ENCODE results near the gene DGCR6L. TPM values are rescaled to one million over a fixed set of nuclear protein-coding genes. Genes with fewer than 3 reads are reported as not detected.
"Not testable (repeated sequence)": the region's sequence is repeated elsewhere in the genome, so short reads cannot be mapped to it uniquely, and the experiment has no call there.

The DGCR6L gene
- total and polyA plus RNA-seq, 7 experiments from 2014 or later, result 29.4 to 158 (median 43.8) TPM

- no peaks in the 10 kb centered on the region for H3K27me3 ChIP-seq (ENCODE audit: control insufficient read depth in 2 of 2, insufficient read depth in 2 of 2, low read length in 2 of 2)
- ChIA-PET POLR2A (no interaction called here), CTCF (interaction anchor here (0.8 kb wide), 1 partner anchor 22 kb away, joined by 5 read pairs; no protein-coding TSS in a partner anchor)
- no peaks in the 10 kb centered on the region for H3K4me1 ChIP-seq (ENCODE audit: control insufficient read depth in 2 of 2, insufficient read depth in 2 of 2, low read length in 2 of 2)
- H3K9me3 ChIP-seq (ENCODE audit: control insufficient read depth in 2 of 3, low read length in 3 of 3), result no peaks in the 10 kb centered on the region
- H3K4me3 ChIP-seq (ENCODE audit: low read length), result no peak overlapping the region
- no peak for ATAC-seq
- no peaks in the 10 kb centered on the region for H3K36me3 ChIP-seq (ENCODE audit: control insufficient read depth in 2 of 3, insufficient read depth in 3 of 3, low read length in 3 of 3)
- Mint-ChIP-seq H3K27me3 (peaks cover 0 to 2% (median 0%) of the 10 kb centered on the region in 5 donors), H3K36me3 (no peaks in the 10 kb centered on the region), H3K9me3 (no peaks in the 10 kb centered on the region), H3K27ac (no peak overlapping the region), H3K4me1 (no peaks in the 10 kb centered on the region), H3K4me3 (no peak overlapping the region)
- DNase-seq, result no peak
- no peak overlapping the region for H3K27ac ChIP-seq (ENCODE audit: low read depth, low read length)
- intact Hi-C loops (cut with micrococcal nuclease), result loop anchor here in 1 of 2 donors (10.0 kb wide), 2 partner anchors 307 to 413 kb away; no protein-coding TSS in a partner anchor
Observed at GRCh38 chr22:20292108-20292507, 27.8 kb downstream of the DGCR6L start.

- Histone ChIP-seq H3K27ac (ENCODE audit: low read depth, low read length) (no peak overlapping the region), H3K4me1 (ENCODE audit: control insufficient read depth in 2 of 2, insufficient read depth in 2 of 2, low read length in 2 of 2) (no peaks in the 10 kb centered on the region), H3K4me3 (ENCODE audit: low read length) (no peak overlapping the region), H3K27me3 (ENCODE audit: control insufficient read depth in 2 of 2, insufficient read depth in 2 of 2, low read length in 2 of 2) (no peaks in the 10 kb centered on the region), H3K9me3 (ENCODE audit: control insufficient read depth in 2 of 3, low read length in 3 of 3) (no peaks in the 10 kb centered on the region), H3K36me3 (ENCODE audit: control insufficient read depth in 2 of 3, insufficient read depth in 3 of 3, low read length in 3 of 3) (no peaks in the 10 kb centered on the region)
- Mint-ChIP-seq H3K4me1 (no peaks in the 10 kb centered on the region), H3K27ac (no peak overlapping the region), H3K9me3 (peaks cover 0 to 1% (median 0%) of the 10 kb centered on the region in 11 donors), H3K36me3 (no peaks in the 10 kb centered on the region), H3K4me3 (no peak overlapping the region), H3K27me3 (peaks cover 0 to 2% (median 0%) of the 10 kb centered on the region in 5 donors)
- intact Hi-C loops (cut with micrococcal nuclease), result loop anchor here in 1 of 2 donors (10.0 kb wide), 2 partner anchors 307 to 413 kb away; no protein-coding TSS in a partner anchor
- no peak for ATAC-seq
- no peak for DNase-seq
- ChIA-PET POLR2A (no interaction called here), CTCF (no interaction called here)
Observed at GRCh38 chr22:20291604-20292063, 28.2 kb downstream of the DGCR6L start.

GRCh38 chr22:20291249-20291586 lies 28.6 kb downstream of the DGCR6L start:
- Histone ChIP-seq H3K4me3 (ENCODE audit: low read length) (no peak overlapping the region), H3K27ac (ENCODE audit: low read depth, low read length) (no peak overlapping the region), H3K27me3 (ENCODE audit: control insufficient read depth in 2 of 2, insufficient read depth in 2 of 2, low read length in 2 of 2) (no peaks in the 10 kb centered on the region), H3K9me3 (ENCODE audit: control insufficient read depth in 2 of 3, low read length in 3 of 3) (no peaks in the 10 kb centered on the region), H3K36me3 (ENCODE audit: control insufficient read depth in 2 of 3, insufficient read depth in 3 of 3, low read length in 3 of 3) (no peaks in the 10 kb centered on the region), H3K4me1 (ENCODE audit: control insufficient read depth in 2 of 2, insufficient read depth in 2 of 2, low read length in 2 of 2) (no peaks in the 10 kb centered on the region)
- no peak for DNase-seq
- CTCF ChIA-PET, result interaction anchor here (0.6 to 1.7 kb wide), 2 partner anchors 134 to 161 kb away, joined by 3 to 6 read pairs; no protein-coding TSS in a partner anchor
- POLR2A ChIA-PET, result no interaction called here
- no peak overlapping the region for H3K27ac Mint-ChIP-seq
- no peak overlapping the region for H3K4me3 Mint-ChIP-seq
- no peaks in the 10 kb centered on the region for H3K4me1 Mint-ChIP-seq
- peaks cover 0 to 1% (median 0%) of the 10 kb centered on the region in 11 donors for H3K9me3 Mint-ChIP-seq
- intact Hi-C loops (cut with micrococcal nuclease), result loop anchor here in 1 of 2 donors (10.0 kb wide), 2 partner anchors 306 to 414 kb away; no protein-coding TSS in a partner anchor
- peaks cover 0 to 2% (median 0%) of the 10 kb centered on the region in 5 donors for H3K27me3 Mint-ChIP-seq
- no peak for ATAC-seq
- no peaks in the 10 kb centered on the region for H3K36me3 Mint-ChIP-seq

DNA sequence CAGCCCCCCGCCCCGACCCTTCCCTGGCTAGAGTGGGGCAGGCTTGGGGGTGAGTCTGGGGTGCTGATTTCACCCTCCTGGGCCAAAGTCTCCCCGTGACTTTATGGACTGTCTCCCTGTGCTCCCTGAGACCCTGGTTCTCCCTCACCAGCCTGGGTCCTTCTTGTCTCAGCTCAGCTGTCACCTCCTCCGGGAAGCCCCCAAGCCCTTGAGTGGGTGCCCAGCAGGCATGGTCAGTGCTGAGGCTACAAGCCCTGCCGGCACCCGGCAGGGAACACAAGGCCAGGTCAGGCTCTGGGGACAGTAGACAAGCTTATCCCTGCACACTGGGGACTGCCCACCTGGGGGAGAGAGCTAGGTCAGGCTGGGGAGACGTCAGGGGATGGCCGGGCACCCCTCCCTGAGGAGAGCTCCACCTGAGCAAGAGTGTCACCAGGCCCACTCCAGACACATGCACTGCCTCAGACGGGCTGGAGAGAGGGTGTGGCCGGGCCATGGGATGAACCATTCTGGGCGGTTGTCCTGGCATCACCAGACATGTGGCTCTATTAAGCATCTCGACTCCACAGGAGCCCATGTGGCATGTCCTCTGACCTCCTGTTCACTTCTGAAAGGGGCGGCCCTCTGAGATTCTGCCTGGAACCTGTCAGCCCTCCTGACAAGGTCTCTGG lies 29.1 kb downstream of the DGCR6L start:
- no peak overlapping the region for H3K4me3 Mint-ChIP-seq
- H3K27ac ChIP-seq (ENCODE audit: low read depth, low read length), result no peak overlapping the region
- peaks cover 0 to 1% (median 0%) of the 10 kb centered on the region in 11 donors for H3K9me3 Mint-ChIP-seq
- H3K4me1 Mint-ChIP-seq, result no peaks in the 10 kb centered on the region
- H3K27me3 Mint-ChIP-seq, result peaks cover 0 to 2% (median 0%) of the 10 kb centered on the region in 5 donors
- no peaks in the 10 kb centered on the region for H3K36me3 Mint-ChIP-seq
- no peak for ATAC-seq
- no peak overlapping the region for H3K27ac Mint-ChIP-seq
- DNase-seq, result no peak
- H3K4me3 ChIP-seq (ENCODE audit: low read length), result no peak overlapping the region
- H3K9me3 ChIP-seq (ENCODE audit: control insufficient read depth in 2 of 3, low read length in 3 of 3), result no peaks in the 10 kb centered on the region
- ChIA-PET POLR2A (no interaction called here), CTCF (interaction anchor here (0.6 to 1.7 kb wide), 2 partner anchors 134 to 160 kb away, joined by 3 to 6 read pairs; no protein-coding TSS in a partner anchor)
- intact Hi-C loops (cut with micrococcal nuclease), result loop anchor here in 1 of 2 donors (10.0 kb wide), 2 partner anchors 306 to 414 kb away; no protein-coding TSS in a partner anchor
- H3K4me1 ChIP-seq (ENCODE audit: control insufficient read depth in 2 of 2, insufficient read depth in 2 of 2, low read length in 2 of 2), result no peaks in the 10 kb centered on the region
- no peaks in the 10 kb centered on the region for H3K27me3 ChIP-seq (ENCODE audit: control insufficient read depth in 2 of 2, insufficient read depth in 2 of 2, low read length in 2 of 2)
- H3K36me3 ChIP-seq (ENCODE audit: control insufficient read depth in 2 of 3, insufficient read depth in 3 of 3, low read length in 3 of 3), result no peaks in the 10 kb centered on the region

DNA sequence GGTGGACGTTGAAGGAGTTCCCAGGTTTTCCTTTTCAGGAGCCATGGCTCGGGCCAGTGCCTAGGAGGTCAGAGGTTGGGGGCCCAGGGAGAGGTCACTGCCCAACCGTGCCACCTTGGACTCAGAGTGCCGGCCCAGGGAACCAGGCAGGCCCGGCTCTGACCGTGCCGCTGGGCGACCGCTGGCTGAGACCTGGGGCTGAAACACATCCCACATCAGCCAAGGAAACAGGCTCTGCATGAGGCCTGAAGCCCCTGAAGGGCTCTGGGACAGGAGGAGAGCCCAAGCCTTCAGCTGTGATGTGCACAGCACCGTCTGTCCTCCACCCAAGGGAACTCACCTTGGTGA lies 29.8 kb downstream of the DGCR6L start:
- peaks cover 0 to 1% (median 0%) of the 10 kb centered on the region in 11 donors for H3K9me3 Mint-ChIP-seq
- DNase-seq, result no peak
- H3K4me1 Mint-ChIP-seq, result no peaks in the 10 kb centered on the region
- ChIA-PET POLR2A (no interaction called here), CTCF (interaction anchor here (1.7 kb wide), 1 partner anchor 133 kb away, joined by 6 read pairs; no protein-coding TSS in a partner anchor)
- no peak overlapping the region for H3K27ac Mint-ChIP-seq
- intact Hi-C loops (cut with micrococcal nuclease), result loop anchor here in 1 of 2 donors (10.0 kb wide), 2 partner anchors 305 to 415 kb away; no protein-coding TSS in a partner anchor
- H3K4me3 Mint-ChIP-seq, result no peak overlapping the region
- H3K36me3 ChIP-seq (ENCODE audit: control insufficient read depth in 2 of 3, insufficient read depth in 3 of 3, low read length in 3 of 3), result no peaks in the 10 kb centered on the region
- peaks cover 0 to under 1% (median 0%) of the 10 kb centered on the region in 5 donors for H3K27me3 Mint-ChIP-seq
- H3K4me3 ChIP-seq (ENCODE audit: low read length), result no peak overlapping the region
- no peaks in the 10 kb centered on the region for H3K9me3 ChIP-seq (ENCODE audit: control insufficient read depth in 2 of 3, low read length in 3 of 3)
- no peak overlapping the region for H3K27ac ChIP-seq (ENCODE audit: low read depth, low read length)
- ATAC-seq, result no peak
- H3K27me3 ChIP-seq (ENCODE audit: control insufficient read depth in 2 of 2, insufficient read depth in 2 of 2, low read length in 2 of 2), result no peaks in the 10 kb centered on the region
- no peaks in the 10 kb centered on the region for H3K36me3 Mint-ChIP-seq
- no peaks in the 10 kb centered on the region for H3K4me1 ChIP-seq (ENCODE audit: control insufficient read depth in 2 of 2, insufficient read depth in 2 of 2, low read length in 2 of 2)

DNA sequence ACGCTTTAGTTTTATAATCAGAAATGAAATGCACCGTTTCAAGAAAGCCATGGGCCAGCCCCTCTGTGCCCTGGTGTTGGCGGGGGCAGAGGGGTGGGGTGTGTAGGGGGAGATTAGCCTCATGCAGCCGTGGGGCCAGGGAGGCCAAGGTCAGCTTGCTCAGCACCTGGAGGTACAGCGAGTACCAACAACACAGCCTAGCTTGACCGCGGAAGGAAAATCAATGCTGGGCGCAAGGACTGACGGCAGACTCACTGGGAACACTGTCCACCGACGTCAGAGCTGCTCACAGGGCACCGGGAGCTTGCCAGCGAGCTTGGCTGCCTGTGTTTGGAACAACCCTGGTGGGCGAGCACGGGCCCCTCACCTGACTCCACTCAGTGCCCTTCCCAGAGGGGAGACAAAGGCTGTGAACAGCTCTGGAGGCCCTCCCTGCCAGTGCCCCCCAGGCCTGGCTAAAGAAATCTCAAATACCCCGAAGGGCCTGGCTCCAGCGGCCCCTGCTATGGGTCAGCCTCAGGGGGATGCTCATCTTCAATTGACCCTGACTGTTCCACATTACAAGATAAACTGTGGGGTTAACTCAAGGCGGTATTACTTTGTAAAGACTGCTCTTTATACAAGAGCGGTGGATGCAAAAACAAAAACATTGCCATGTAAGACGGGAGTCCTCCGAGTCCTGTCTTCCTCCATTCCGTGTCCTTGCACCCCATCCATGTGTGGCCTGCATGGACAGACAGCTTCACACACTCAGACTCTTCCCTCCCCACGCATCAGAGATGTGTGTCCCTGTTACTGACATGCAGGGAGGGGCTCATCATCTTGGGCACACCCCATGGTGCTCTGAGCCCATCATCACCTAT lies 30.4 kb downstream of the DGCR6L start:
- H3K27me3 Mint-ChIP-seq; ATAC-seq; DNase-seq; H3K27ac Mint-ChIP-seq; H3K9me3 ChIP-seq (ENCODE audit: control insufficient read depth in 2 of 3, low read length in 3 of 3); H3K4me1 Mint-ChIP-seq; H3K27me3 ChIP-seq (ENCODE audit: control insufficient read depth in 2 of 2, insufficient read depth in 2 of 2, low read length in 2 of 2); H3K36me3 Mint-ChIP-seq; POLR2A ChIA-PET; H3K4me3 ChIP-seq (ENCODE audit: low read length); H3K9me3 Mint-ChIP-seq; H3K27ac ChIP-seq (ENCODE audit: low read depth, low read length); H3K36me3 ChIP-seq (ENCODE audit: control insufficient read depth in 2 of 3, insufficient read depth in 3 of 3, low read length in 3 of 3); H3K4me3 Mint-ChIP-seq; H3K4me1 ChIP-seq (ENCODE audit: control insufficient read depth in 2 of 2, insufficient read depth in 2 of 2, low read length in 2 of 2): not testable (repeated sequence)
- CTCF ChIA-PET, result interaction anchor here (1.7 kb wide), 2 partner anchors 132 kb away, joined by 6 to 7 read pairs; no protein-coding TSS in a partner anchor
- intact Hi-C loops (cut with micrococcal nuclease), result loop anchor here in 1 of 2 donors (10.0 kb wide), 2 partner anchors 305 to 415 kb away; no protein-coding TSS in a partner anchor

Data from naive thymus-derived CD4-positive, alpha-beta T cell (primary cell).